Right renal pelvis (tissue), 4 donors: ENCODE measurements around the gene ADH6. TPM values are rescaled to one million over a fixed set of nuclear protein-coding genes. Genes with fewer than 3 reads are reported as not detected.
"Not testable (repeated sequence)": the region's sequence is repeated elsewhere in the genome, so short reads cannot be mapped to it uniquely, and the experiment has no call there.

Experiments used
- DNase-seq, 4 donors: peaks; one replicate each; pipeline ENCODE4 v3.0.0-alpha.2; 2013; ENCODE audit warnings: low read depth in 4 of 4, low spot score in 3 of 4, missing footprints in 1 of 4
- polyA plus RNA-seq, 4 donors: library from polyadenylated mRNA; unstranded; fragments of 120-200 nt; gene quantifications; one replicate each; pipeline ENCODE4 v1.2.1, GENCODE V29; 2013; ENCODE audit not compliant: insufficient read length in 4 of 4

The ADH6 gene
- polyA plus RNA-seq: 10 to 100 TPM; 23.5 to 45.2 (median 28.6) TPM

GRCh38 chr4:99219072-99219471, at the start of gene ADH6:
Gene ADH6, minus strand, starts transcription at chr4:99219246. Its CDS starts 94 bp downstream, at chr4:99219152.
- DNase-seq: no peak

GRCh38 chr4:99264927-99265326, 45.9 kb upstream of the ADH6 start:
- no peak for DNase-seq

GRCh38 chr4:99252746-99253145, 33.7 kb upstream of the ADH6 start:
- DNase-seq: no peak

GRCh38 chr4:99248714-99249113, 29.7 kb upstream of the ADH6 start:
- DNase-seq: no peak

- DNase-seq: no peak
Observed at GRCh38 chr4:99235955-99236354, 16.9 kb upstream of the ADH6 start.

GRCh38 chr4:99234331-99235010, 15.4 kb upstream of the ADH6 start:
- no peak for DNase-seq

- DNase-seq: not testable (repeated sequence)
Observed at GRCh38 chr4:99233397-99233796, 14.4 kb upstream of the ADH6 start.

GRCh38 chr4:99228706-99229105, 9.7 kb upstream of the ADH6 start:
- not testable (repeated sequence) for DNase-seq

GRCh38 chr4:99227646-99228045, 8.6 kb upstream of the ADH6 start:
- not testable (repeated sequence) for DNase-seq

- DNase-seq: no peak
Observed at GRCh38 chr4:99221980-99222379, 2.9 kb upstream of the ADH6 start.

GRCh38 chr4:99219479-99219878, 433 bp upstream of the ADH6 start:
- no peak for DNase-seq

GRCh38 chr4:99215521-99215920, 3.5 kb downstream of the ADH6 start:
- no peak for DNase-seq

- no peak for DNase-seq
Observed at GRCh38 chr4:99210789-99211188, 8.3 kb downstream of the ADH6 start.

- no peak for DNase-seq
Observed at GRCh38 chr4:99209671-99210070, 9.4 kb downstream of the ADH6 start.

- no peak for DNase-seq
Observed at GRCh38 chr4:99208719-99209075, 10.3 kb downstream of the ADH6 start.

- DNase-seq: no peak
Observed at GRCh38 chr4:99207911-99208718, 10.9 kb downstream of the ADH6 start.

- no peak for DNase-seq
Observed at GRCh38 chr4:99207069-99207743, 11.8 kb downstream of the ADH6 start.

GRCh38 chr4:99205153-99205979, 13.7 kb downstream of the ADH6 start:
- DNase-seq: no peak

GRCh38 chr4:99202536-99202935, 16.5 kb downstream of the ADH6 start:
- DNase-seq: no peak

- DNase-seq: no peak
Observed at GRCh38 chr4:99202094-99202493, 17.0 kb downstream of the ADH6 start.

- DNase-seq: no peak
Observed at GRCh38 chr4:99201690-99202089, 17.4 kb downstream of the ADH6 start.
